RWPE2 (cell line): ENCODE data around the gene THRB.

Experiments used
- ATAC-seq: fragments of 200-7000 bp; cut with Tn5 transposase; 3 replicates; pipeline ENCODE4 v1.9.1; 2021; ENCODE audit warnings: low read depth
- DNase-seq: peaks from one replicate; pipeline ENCODE4 v3.0.0-alpha.2; 2020; ENCODE audit warnings: low spot score
- H3K27ac ChIP-seq: fragments of 450-650 bp; 2 replicates; pipeline ENCODE4 v1.5.1; 2017; ENCODE audit warnings: mild to moderate bottlenecking; ENCODE audit not compliant: poor library complexity, severe bottlenecking
- H3K27me3 ChIP-seq: fragments of 250-450 bp; sonication (Bioruptor Pico); 2 replicates; pipeline ENCODE4 v1.5.1; 2021; ENCODE audit warnings: mild to moderate bottlenecking, moderate library complexity; ENCODE audit not compliant: insufficient read depth, poor library complexity, severe bottlenecking
- H3K36me3 ChIP-seq: fragments of 250-450 bp; sonication (Bioruptor Pico); 2 replicates; pipeline ENCODE4 v1.5.1; 2020; ENCODE audit warnings: low read depth, mild to moderate bottlenecking, moderate library complexity
- H3K4me1 ChIP-seq: fragments of 250-450 bp; sonication (Bioruptor Pico); 2 replicates; pipeline ENCODE4 v1.5.1; 2021; ENCODE audit warnings: mild to moderate bottlenecking, moderate library complexity; ENCODE audit not compliant: insufficient read depth, poor library complexity, severe bottlenecking
- H3K4me3 ChIP-seq: fragments of 250-450 bp; sonication (Bioruptor Pico); 2 replicates; pipeline ENCODE4 v1.5.1; 2021; ENCODE audit warnings: mild to moderate bottlenecking, moderate library complexity; ENCODE audit not compliant: severe bottlenecking
- H3K9me3 ChIP-seq: fragments of 250-450 bp; sonication (Bioruptor Pico); 2 replicates; pipeline ENCODE4 v1.5.1; 2021; ENCODE audit warnings: mild to moderate bottlenecking, moderate library complexity; ENCODE audit not compliant: severe bottlenecking
- CTCF ChIP-seq: fragments of 450-650 bp; IDR thresholded peaks from one replicate; pipeline ENCODE4 v1.5.1; 2017; ENCODE audit warnings: mild to moderate bottlenecking, moderate library complexity; ENCODE audit not compliant: poor library complexity, severe bottlenecking

The THRB gene

GRCh38 chr3:24360957-24361356 lies 133.7 kb downstream of the THRB start:
- no peak overlapping the region for H3K4me3 ChIP-seq
- no peak overlapping the region for H3K27ac ChIP-seq
- TF ChIP-seq CTCF = no peak
- H3K36me3 ChIP-seq = no peaks in the 10 kb centered on the region
- no peaks in the 10 kb centered on the region for H3K9me3 ChIP-seq
- DNase-seq (no peak), ATAC-seq (no peak)
- H3K4me1 ChIP-seq = peaks cover 24% of the 10 kb centered on the region
- no peaks in the 10 kb centered on the region for H3K27me3 ChIP-seq

- ATAC-seq (no peak), DNase-seq (no peak)
- no peaks in the 10 kb centered on the region for H3K9me3 ChIP-seq
- H3K27me3 ChIP-seq = no peaks in the 10 kb centered on the region
- peaks cover 14% of the 10 kb centered on the region for H3K4me1 ChIP-seq
- no peaks in the 10 kb centered on the region for H3K36me3 ChIP-seq
- peak; percentile 13 for TF ChIP-seq CTCF
- no peak overlapping the region for H3K4me3 ChIP-seq
- H3K27ac ChIP-seq = no peak overlapping the region
These were observed 134.8 kb downstream of the THRB start for GRCh38 chr3:24359645-24360462.

- Histone ChIP-seq H3K27ac (no peak overlapping the region), H3K4me1 (peaks cover 10% of the 10 kb centered on the region), H3K4me3 (no peak overlapping the region), H3K27me3 (no peaks in the 10 kb centered on the region), H3K9me3 (no peaks in the 10 kb centered on the region), H3K36me3 (no peaks in the 10 kb centered on the region)
- no peak for ATAC-seq
- no peak for DNase-seq
- TF ChIP-seq CTCF = no peak
These were observed 135.5 kb downstream of the THRB start for GRCh38 chr3:24359102-24359501.

- Histone ChIP-seq H3K27me3 (no peaks in the 10 kb centered on the region), H3K4me1 (no peaks in the 10 kb centered on the region), H3K27ac (no peak overlapping the region), H3K4me3 (no peak overlapping the region), H3K9me3 (no peaks in the 10 kb centered on the region), H3K36me3 (no peaks in the 10 kb centered on the region)
- no peak for DNase-seq
- ATAC-seq = no peak
- no peak for TF ChIP-seq CTCF
These were observed 137.0 kb downstream of the THRB start for GRCh38 chr3:24357635-24358034.

- TF ChIP-seq CTCF = no peak
- no peaks in the 10 kb centered on the region for H3K36me3 ChIP-seq
These were observed 138.8 kb downstream of the THRB start for GRCh38 chr3:24355806-24356205.

More at GRCh38 chr3:24355806-24356205, 138.8 kb downstream of the THRB start:
- H3K4me1 ChIP-seq = no peaks in the 10 kb centered on the region
- H3K27me3 ChIP-seq = no peaks in the 10 kb centered on the region
- H3K4me3 ChIP-seq = no peak overlapping the region
- no peak for ATAC-seq
- no peak overlapping the region for H3K27ac ChIP-seq
- no peak for DNase-seq
- H3K9me3 ChIP-seq = no peaks in the 10 kb centered on the region
